Effector CD8-positive, alpha-beta T cell (primary cell): ENCODE results near the gene ADORA2A.

Experiments used
- DNase-seq: peaks from one replicate; lab custom pipeline; 2025; lab: John Stamatoyannopoulos, UW

Gene ADORA2A

GRCh38 chr22:24433001-24433827 lies 5.8 kb downstream of the ADORA2A start:
- no peak for DNase-seq

- DNase-seq, result no peak
These were observed 6.5 kb downstream of the ADORA2A start for GRCh38 chr22:24433828-24434470.

- DNase-seq, result peak; percentile 43
These were observed 7.3 kb downstream of the ADORA2A start for GRCh38 chr22:24434471-24435322.

- no peak for DNase-seq
These were observed 7.9 kb downstream of the ADORA2A start for GRCh38 chr22:24435323-24435645.

GRCh38 chr22:24435861-24436371 lies 8.5 kb downstream of the ADORA2A start:
- no peak for DNase-seq

- DNase-seq, result no peak
These were observed 9.2 kb downstream of the ADORA2A start for GRCh38 chr22:24436553-24436952.

- DNase-seq, result no peak
These were observed 9.7 kb downstream of the ADORA2A start for GRCh38 chr22:24437091-24437490.

GRCh38 chr22:24437741-24438328 lies 10.4 kb downstream of the ADORA2A start:
- DNase-seq, result no peak

- DNase-seq, result no peak
These were observed 12.9 kb downstream of the ADORA2A start for GRCh38 chr22:24440270-24440717.

GRCh38 chr22:24440718-24441405 lies 13.5 kb downstream of the ADORA2A start:
- DNase-seq, result no peak

GRCh38 chr22:24441406-24442351 lies 14.3 kb downstream of the ADORA2A start:
- DNase-seq, result no peak

- no peak for DNase-seq
These were observed 14.9 kb downstream of the ADORA2A start for GRCh38 chr22:24442352-24442744.

- DNase-seq, result no peak
These were observed 16.3 kb downstream of the ADORA2A start for GRCh38 chr22:24443668-24444067.

- no peak for DNase-seq
These were observed 16.9 kb downstream of the ADORA2A start for GRCh38 chr22:24444251-24444650.

GRCh38 chr22:24444729-24445466 lies 17.5 kb downstream of the ADORA2A start:
- no peak for DNase-seq

- no peak for DNase-seq
These were observed 18.3 kb downstream of the ADORA2A start for GRCh38 chr22:24445481-24446259.

GRCh38 chr22:24446260-24446611 lies 18.8 kb downstream of the ADORA2A start:
- no peak for DNase-seq

GRCh38 chr22:24450610-24451009 lies 23.2 kb downstream of the ADORA2A start:
- no peak for DNase-seq

GRCh38 chr22:24451162-24451561 lies 23.8 kb downstream of the ADORA2A start:
- no peak for DNase-seq
